ENCODE data around the gene ACADSB.

The ACADSB gene

GRCh38 chr10:122999347-122999746 lies 9.5 kb upstream of the ACADSB start:
- DNase-seq (ENCODE audit: low read depth, low spot score), result no peak
- H3K4me3 ChIP-seq (ENCODE audit: low read length), result no peak overlapping the region

- no peak overlapping the region for H3K4me3 ChIP-seq (ENCODE audit: low read length)
- DNase-seq (ENCODE audit: low read depth, low spot score), result no peak
Observed at GRCh38 chr10:123000155-123000554, 8.7 kb upstream of the ACADSB start.

- DNase-seq (ENCODE audit: low read depth, low spot score), result no peak
- no peak overlapping the region for H3K4me3 ChIP-seq (ENCODE audit: low read length)
Observed at GRCh38 chr10:123001370-123001769, 7.4 kb upstream of the ACADSB start.

- no peak for DNase-seq (ENCODE audit: low read depth, low spot score)
- no peak overlapping the region for H3K4me3 ChIP-seq (ENCODE audit: low read length)
Observed at GRCh38 chr10:123004298-123004697, 4.5 kb upstream of the ACADSB start.

GRCh38 chr10:123007558-123008354 lies 1.1 kb upstream of the ACADSB start:
- peak; percentile 47 for DNase-seq (ENCODE audit: low read depth, low spot score)
- H3K4me3 ChIP-seq (ENCODE audit: low read length), result peak overlapping the region; percentile 84

- H3K4me3 ChIP-seq (ENCODE audit: low read length), result peak overlapping the region; percentile 84
- DNase-seq (ENCODE audit: low read depth, low spot score), result no peak
Observed at GRCh38 chr10:123009105-123009820, 457 bp downstream of the ACADSB start.

- no peak overlapping the region for H3K4me3 ChIP-seq (ENCODE audit: low read length)
- DNase-seq (ENCODE audit: low read depth, low spot score), result no peak
Observed at GRCh38 chr10:123011987-123012386, 3.2 kb downstream of the ACADSB start.

- no peak overlapping the region for H3K4me3 ChIP-seq (ENCODE audit: low read length)
Observed at GRCh38 chr10:123013456-123014419, 4.9 kb downstream of the ACADSB start.

GRCh38 chr10:123014772-123015171 lies 6.0 kb downstream of the ACADSB start:
- DNase-seq (ENCODE audit: low read depth, low spot score), result no peak
- no peak overlapping the region for H3K4me3 ChIP-seq (ENCODE audit: low read length)

More at GRCh38 chr10:123013456-123014419, 4.9 kb downstream of the ACADSB start:
- DNase-seq (ENCODE audit: low read depth, low spot score), result no peak

- H3K4me3 ChIP-seq (ENCODE audit: low read length), result no peak overlapping the region
- no peak for DNase-seq (ENCODE audit: low read depth, low spot score)
Observed at GRCh38 chr10:123016228-123016627, 7.4 kb downstream of the ACADSB start.

GRCh38 chr10:123017421-123018165 lies 8.8 kb downstream of the ACADSB start:
- DNase-seq (ENCODE audit: low read depth, low spot score), result no peak
- H3K4me3 ChIP-seq (ENCODE audit: low read length), result no peak overlapping the region

GRCh38 chr10:123018531-123018930 lies 9.7 kb downstream of the ACADSB start:
- no peak for DNase-seq (ENCODE audit: low read depth, low spot score)
- H3K4me3 ChIP-seq (ENCODE audit: low read length), result no peak overlapping the region

GRCh38 chr10:123019264-123019663 lies 10.5 kb downstream of the ACADSB start:
- H3K4me3 ChIP-seq (ENCODE audit: low read length), result no peak overlapping the region
- DNase-seq (ENCODE audit: low read depth, low spot score), result no peak

- no peak overlapping the region for H3K4me3 ChIP-seq (ENCODE audit: low read length)
- DNase-seq (ENCODE audit: low read depth, low spot score), result no peak
Observed at GRCh38 chr10:123019941-123020703, 11.3 kb downstream of the ACADSB start.

- DNase-seq (ENCODE audit: low read depth, low spot score), result no peak
- no peak overlapping the region for H3K4me3 ChIP-seq (ENCODE audit: low read length)
Observed at GRCh38 chr10:123021517-123021916, 12.7 kb downstream of the ACADSB start.

GRCh38 chr10:123024540-123024939 lies 15.7 kb downstream of the ACADSB start:
- no peak for DNase-seq (ENCODE audit: low read depth, low spot score)
- no peak overlapping the region for H3K4me3 ChIP-seq (ENCODE audit: low read length)

GRCh38 chr10:123026302-123026701 lies 17.5 kb downstream of the ACADSB start:
- no peak overlapping the region for H3K4me3 ChIP-seq (ENCODE audit: low read length)
- no peak for DNase-seq (ENCODE audit: low read depth, low spot score)

- no peak for DNase-seq (ENCODE audit: low read depth, low spot score)
- no peak overlapping the region for H3K4me3 ChIP-seq (ENCODE audit: low read length)
Observed at GRCh38 chr10:123027861-123028260, 19.1 kb downstream of the ACADSB start.
